ENCODE data around the gene SPEG.

DNA sequence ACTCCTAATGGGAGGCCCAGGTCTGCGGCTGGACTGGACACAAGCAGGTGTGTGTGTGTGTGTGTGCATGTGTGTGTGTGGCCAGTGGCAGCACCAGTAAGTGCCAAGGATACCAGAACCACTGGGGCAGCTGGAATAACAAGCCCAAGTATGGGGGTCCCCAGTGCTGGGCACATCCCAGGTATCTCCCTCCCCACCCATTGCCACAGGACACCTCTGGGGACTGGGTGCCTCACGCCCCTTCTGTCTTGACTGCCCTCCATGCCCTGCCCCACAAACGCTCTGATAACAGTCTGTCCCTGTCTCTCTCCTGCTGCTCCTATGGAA lies 9.0 kb downstream of the SPEG start:
- TF ChIP-seq CTCF (IDR thresholded peaks at IDR 0.05; ENCODE audit: control extremely low read depth in 1 of 3, insufficient read depth in 1 of 3, low read depth in 1 of 3, low read length in 3 of 3) (no peak), POLR2A (IDR thresholded peaks at IDR 0.05; ENCODE audit: control extremely low read depth in 1 of 2, low read depth in 2 of 2, low read length in 2 of 2) (no peak), CREB1 (IDR thresholded peaks at IDR 0.05) (no peak), POLR2AphosphoS5 (IDR thresholded peaks at IDR 0.05; ENCODE audit: low read depth, low read length) (no peak)
